LoVo (cell line): ENCODE measurements around the gene MAGI2.

Source experiments
- DNase-seq: peaks from one replicate; pipeline ENCODE4 v3.0.0-alpha.2; 2016; ENCODE audit warnings: low spot score

The MAGI2 gene

GRCh38 chr7:78412216-78412858 lies 1041.1 kb downstream of the MAGI2 start:
- no peak for DNase-seq

- DNase-seq, result no peak
These were observed 1046.4 kb downstream of the MAGI2 start for GRCh38 chr7:78407031-78407430.

- DNase-seq, result no peak
These were observed 1046.9 kb downstream of the MAGI2 start for GRCh38 chr7:78406531-78406930.

GRCh38 chr7:78402096-78402495 lies 1051.4 kb downstream of the MAGI2 start:
- DNase-seq, result no peak

GRCh38 chr7:78400038-78400437 lies 1053.4 kb downstream of the MAGI2 start:
- DNase-seq, result no peak

- DNase-seq, result no peak
These were observed 1054.3 kb downstream of the MAGI2 start for GRCh38 chr7:78399033-78399769.

GRCh38 chr7:78398576-78398975 lies 1054.9 kb downstream of the MAGI2 start:
- DNase-seq, result no peak

- DNase-seq, result no peak
These were observed 1055.4 kb downstream of the MAGI2 start for GRCh38 chr7:78398081-78398480.

GRCh38 chr7:78396210-78396609 lies 1057.3 kb downstream of the MAGI2 start:
- no peak for DNase-seq

- DNase-seq, result no peak
These were observed 1058.0 kb downstream of the MAGI2 start for GRCh38 chr7:78395298-78396036.

- no peak for DNase-seq
These were observed 1064.4 kb downstream of the MAGI2 start for GRCh38 chr7:78389022-78389421.

- no peak for DNase-seq
These were observed 1066.9 kb downstream of the MAGI2 start for GRCh38 chr7:78386520-78386919.

GRCh38 chr7:78383096-78383880 lies 1070.2 kb downstream of the MAGI2 start:
- no peak for DNase-seq

- no peak for DNase-seq
These were observed 1074.3 kb downstream of the MAGI2 start for GRCh38 chr7:78379148-78379547.

- no peak for DNase-seq
These were observed 1075.9 kb downstream of the MAGI2 start for GRCh38 chr7:78377532-78377931.

- DNase-seq, result no peak
These were observed 1082.5 kb downstream of the MAGI2 start for GRCh38 chr7:78370936-78371335.

GRCh38 chr7:78368771-78369170 lies 1084.7 kb downstream of the MAGI2 start:
- DNase-seq, result no peak

- no peak for DNase-seq
These were observed 1086.1 kb downstream of the MAGI2 start for GRCh38 chr7:78367280-78367773.

GRCh38 chr7:78363866-78364265 lies 1089.6 kb downstream of the MAGI2 start:
- no peak for DNase-seq

- DNase-seq, result no peak
These were observed 1093.6 kb downstream of the MAGI2 start for GRCh38 chr7:78359836-78360235.

- no peak for DNase-seq
These were observed 1095.8 kb downstream of the MAGI2 start for GRCh38 chr7:78357709-78358108.

- no peak for DNase-seq
These were observed 1097.6 kb downstream of the MAGI2 start for GRCh38 chr7:78355834-78356233.
